Nephron (organoid): ENCODE measurements around the gene IZUMO2.

Source experiments
- H3K27ac Mint-ChIP-seq, 3 experiments: 2 replicates each; pipeline ENCODE4 v1.8.0; 2020; ENCODE audit warnings: mixed read lengths in 3 of 3, mild to moderate bottlenecking in 2 of 3, moderate library complexity in 1 of 3
- H3K27me3 Mint-ChIP-seq: 2 replicates; pipeline ENCODE4 v1.8.0; 2021; ENCODE audit warnings: low read depth, mild to moderate bottlenecking, moderate library complexity, mixed read lengths
- H3K36me3 Mint-ChIP-seq: 2 replicates; pipeline ENCODE4 v1.8.0; 2020; ENCODE audit warnings: low read depth, mixed read lengths
- H3K4me1 Mint-ChIP-seq: 2 replicates; pipeline ENCODE4 v1.8.0; 2020; ENCODE audit warnings: mixed read lengths
- H3K4me3 Mint-ChIP-seq, 3 experiments: 2 replicates each; pipeline ENCODE4 v1.8.0; 2020; ENCODE audit warnings: mild to moderate bottlenecking in 3 of 3, mixed read lengths in 3 of 3, moderate library complexity in 2 of 3
- H3K9me3 Mint-ChIP-seq: 2 replicates; pipeline ENCODE4 v1.8.0; 2020; ENCODE audit warnings: mixed read lengths
- TF ChIP-seq, protein P1 (sequence below), 3 experiments: fragments of 200-600 bp; sonication (generic); IDR thresholded peaks; one replicate each; pipeline ENCODE4 v1.5.0; 2021; ENCODE audit warnings: antibody characterized with exemption in 3 of 3; ENCODE audit not compliant: unreplicated experiment in 3 of 3

IZUMO2 gene

DNA sequence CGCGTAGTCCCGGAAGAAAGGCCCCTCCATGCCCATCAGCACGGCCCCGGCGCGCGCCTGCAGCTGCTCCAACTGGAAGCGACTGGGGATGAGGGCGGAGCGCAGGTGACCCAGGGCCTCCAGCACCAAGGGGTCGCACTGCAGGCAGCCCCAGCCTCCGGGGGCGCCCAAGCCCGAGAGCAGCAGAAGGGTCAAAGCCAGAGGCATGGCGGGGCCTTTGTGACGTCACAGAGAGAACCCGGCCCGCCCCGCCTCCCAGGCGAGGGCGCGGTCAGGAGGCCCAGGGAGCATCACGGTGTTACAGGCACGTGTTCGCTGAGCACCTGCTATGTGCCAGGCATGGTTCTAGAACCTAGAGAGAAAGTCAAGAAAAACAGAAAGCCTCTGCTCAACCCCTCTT, at the start of gene IZUMO2:
IZUMO2 (minus strand) TSS at position 294 of the 400 bp plus-strand sequence; CDS start at position 207, 87 bp downstream.
- no peak within 1 kb of the TSS for H3K27ac Mint-ChIP-seq
- peaks cover 2% of the 10 kb centered on the region for H3K9me3 Mint-ChIP-seq
- peaks cover 6% of the 10 kb centered on the region for H3K4me1 Mint-ChIP-seq
- no peak within 1 kb of the TSS for H3K4me3 Mint-ChIP-seq
- H3K36me3 Mint-ChIP-seq = no peaks in the 10 kb centered on the region
- peaks cover 12% of the 10 kb centered on the region for H3K27me3 Mint-ChIP-seq
- TF ChIP-seq, protein P1, sequence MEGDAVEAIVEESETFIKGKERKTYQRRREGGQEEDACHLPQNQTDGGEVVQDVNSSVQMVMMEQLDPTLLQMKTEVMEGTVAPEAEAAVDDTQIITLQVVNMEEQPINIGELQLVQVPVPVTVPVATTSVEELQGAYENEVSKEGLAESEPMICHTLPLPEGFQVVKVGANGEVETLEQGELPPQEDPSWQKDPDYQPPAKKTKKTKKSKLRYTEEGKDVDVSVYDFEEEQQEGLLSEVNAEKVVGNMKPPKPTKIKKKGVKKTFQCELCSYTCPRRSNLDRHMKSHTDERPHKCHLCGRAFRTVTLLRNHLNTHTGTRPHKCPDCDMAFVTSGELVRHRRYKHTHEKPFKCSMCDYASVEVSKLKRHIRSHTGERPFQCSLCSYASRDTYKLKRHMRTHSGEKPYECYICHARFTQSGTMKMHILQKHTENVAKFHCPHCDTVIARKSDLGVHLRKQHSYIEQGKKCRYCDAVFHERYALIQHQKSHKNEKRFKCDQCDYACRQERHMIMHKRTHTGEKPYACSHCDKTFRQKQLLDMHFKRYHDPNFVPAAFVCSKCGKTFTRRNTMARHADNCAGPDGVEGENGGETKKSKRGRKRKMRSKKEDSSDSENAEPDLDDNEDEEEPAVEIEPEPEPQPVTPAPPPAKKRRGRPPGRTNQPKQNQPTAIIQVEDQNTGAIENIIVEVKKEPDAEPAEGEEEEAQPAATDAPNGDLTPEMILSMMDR (IDR thresholded peaks at IDR 0.05; ENCODE audit: unreplicated experiment in 3 of 3) = no peak

DNA sequence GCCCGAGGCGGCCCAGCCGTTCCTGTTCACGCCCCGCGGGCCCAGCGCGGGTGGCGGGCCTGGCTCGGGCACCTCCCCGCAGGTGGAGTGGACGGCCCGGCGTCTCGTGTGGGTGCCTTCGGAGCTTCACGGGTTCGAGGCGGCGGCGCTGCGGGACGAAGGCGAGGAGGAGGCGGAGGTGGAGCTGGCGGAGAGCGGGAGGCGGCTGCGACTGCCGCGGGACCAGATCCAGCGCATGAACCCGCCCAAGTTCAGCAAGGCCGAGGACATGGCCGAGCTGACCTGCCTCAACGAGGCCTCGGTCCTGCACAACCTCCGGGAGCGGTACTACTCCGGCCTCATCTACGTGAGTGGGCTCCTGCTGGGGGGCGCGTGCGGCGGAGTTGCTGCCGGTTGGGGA, 47.3 kb upstream of the IZUMO2 start:
- no peak overlapping the region for H3K4me3 Mint-ChIP-seq
- no peak overlapping the region for H3K27ac Mint-ChIP-seq
- TF ChIP-seq, protein P1 (IDR thresholded peaks at IDR 0.05; ENCODE audit: unreplicated experiment in 3 of 3) = no peak
- H3K27me3 Mint-ChIP-seq = peaks cover 26% of the 10 kb centered on the region
- peaks cover 15% of the 10 kb centered on the region for H3K36me3 Mint-ChIP-seq
- no peaks in the 10 kb centered on the region for H3K4me1 Mint-ChIP-seq
- peaks cover 10% of the 10 kb centered on the region for H3K9me3 Mint-ChIP-seq

DNA sequence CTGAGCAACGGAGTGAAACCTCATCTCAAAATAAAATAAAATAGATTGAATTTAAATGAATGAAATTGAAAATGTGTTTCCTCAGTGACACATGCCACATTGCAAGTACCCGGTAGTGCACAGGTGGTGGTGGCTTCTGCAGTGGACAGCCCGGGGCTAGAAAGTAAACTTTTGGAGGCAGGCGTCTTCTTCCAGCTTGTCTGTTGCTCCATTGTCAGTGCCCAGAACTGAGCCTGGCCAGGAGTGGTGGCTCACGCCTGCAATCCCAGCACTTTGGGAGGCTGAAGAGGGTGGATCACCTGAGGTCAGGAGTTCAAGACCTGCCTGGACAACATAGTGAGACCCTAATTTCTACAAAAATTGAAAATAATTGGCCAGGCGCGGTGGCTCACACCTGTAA, 46.0 kb upstream of the IZUMO2 start:
- TF ChIP-seq, protein P1 (IDR thresholded peaks at IDR 0.05; ENCODE audit: unreplicated experiment in 3 of 3) = no peak
- peaks cover 10% of the 10 kb centered on the region for H3K9me3 Mint-ChIP-seq
- no peaks in the 10 kb centered on the region for H3K4me1 Mint-ChIP-seq

DNA sequence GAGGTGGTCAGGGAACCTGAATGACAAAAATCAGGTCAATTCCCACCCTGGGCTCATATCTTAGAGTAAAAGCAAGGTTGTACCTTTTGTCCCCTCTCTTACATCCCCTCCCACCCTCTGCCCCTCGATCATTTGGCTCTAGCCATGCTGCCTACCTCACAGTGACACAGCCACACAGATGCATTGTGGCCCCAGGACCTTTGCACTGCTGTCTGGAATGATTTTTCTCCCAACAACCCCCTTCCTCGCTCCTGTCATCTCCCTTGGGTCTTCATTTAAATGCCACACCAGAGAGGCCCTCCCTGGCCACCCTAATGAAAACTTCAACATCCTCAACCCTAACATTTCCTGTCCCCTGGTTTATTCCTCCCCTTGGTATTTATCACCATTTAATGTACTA, 44.6 kb upstream of the IZUMO2 start:
- Mint-ChIP-seq H3K27me3 (peaks cover 44% of the 10 kb centered on the region), H3K9me3 (peaks cover 10% of the 10 kb centered on the region), H3K36me3 (peaks cover 15% of the 10 kb centered on the region), H3K4me3 (no peak overlapping the region), H3K27ac (no peak overlapping the region), H3K4me1 (no peaks in the 10 kb centered on the region)
- TF ChIP-seq, protein P1 (IDR thresholded peaks at IDR 0.05; ENCODE audit: unreplicated experiment in 3 of 3) = no peak

More for the DNA sequence above, 46.0 kb upstream of the IZUMO2 start:
- Mint-ChIP-seq H3K27me3 (peaks cover 37% of the 10 kb centered on the region), H3K36me3 (peaks cover 15% of the 10 kb centered on the region), H3K4me3 (no peak overlapping the region), H3K27ac (no peak overlapping the region)

- H3K36me3 Mint-ChIP-seq = peaks cover 5% of the 10 kb centered on the region
- peak overlapping the region in 1 of 3 experiments; percentile 57 for H3K4me3 Mint-ChIP-seq
- TF ChIP-seq, protein P1 (IDR thresholded peaks at IDR 0.05; ENCODE audit: unreplicated experiment in 3 of 3) = no peak
- H3K4me1 Mint-ChIP-seq = peaks cover 6% of the 10 kb centered on the region
- H3K27me3 Mint-ChIP-seq = peaks cover 59% of the 10 kb centered on the region
- H3K27ac Mint-ChIP-seq = no peak overlapping the region
- peaks cover 3% of the 10 kb centered on the region for H3K9me3 Mint-ChIP-seq
Observed at GRCh38 chr19:50206191-50206590, 43.1 kb upstream of the IZUMO2 start.

DNA sequence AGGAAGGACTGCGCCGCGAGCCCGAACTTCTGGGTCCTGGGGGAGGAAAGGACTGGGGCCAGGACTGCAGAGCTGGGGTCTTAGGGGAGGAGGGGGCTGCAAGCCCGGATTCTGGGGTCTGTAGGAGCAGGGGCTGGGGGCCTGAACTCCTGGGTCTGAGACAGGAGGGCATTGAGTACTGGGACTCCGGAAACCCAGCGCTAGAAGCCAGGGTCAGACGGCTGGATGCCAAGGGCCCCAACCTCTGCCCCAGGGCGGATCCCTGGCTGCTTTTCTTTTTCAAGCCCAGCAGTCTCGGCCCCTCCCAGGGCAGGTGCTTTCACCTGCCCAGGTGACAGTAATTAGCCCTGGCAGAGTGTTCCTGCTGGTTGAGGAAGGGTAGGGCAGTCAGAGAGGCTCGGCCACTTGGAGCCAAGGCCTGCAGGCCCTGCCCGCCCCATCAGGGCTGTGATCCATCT, 42.6 kb upstream of the IZUMO2 start:
- Mint-ChIP-seq H3K36me3 (peaks cover 4% of the 10 kb centered on the region), H3K4me3 (peak overlapping the region; percentile 19 to 57 (median 40)), H3K27me3 (peaks cover 61% of the 10 kb centered on the region), H3K9me3 (peaks cover 2% of the 10 kb centered on the region), H3K4me1 (peaks cover 6% of the 10 kb centered on the region), H3K27ac (no peak overlapping the region)
- TF ChIP-seq, protein P1 (IDR thresholded peaks at IDR 0.05; ENCODE audit: unreplicated experiment in 3 of 3) = no peak
